SK-MEL-5 (cell line): ENCODE data around the gene ANKRD13C. TPM values are rescaled to one million over a fixed set of nuclear protein-coding genes. Genes with fewer than 3 reads are reported as not detected.
"Not testable (repeated sequence)": the region's sequence is repeated elsewhere in the genome, so short reads cannot be mapped to it uniquely, and the experiment has no call there.

Experiments used
- DNase-seq: peaks from one replicate; pipeline ENCODE4 v3.0.0-alpha.2; 2016; ENCODE audit warnings: low read depth, low spot score
- in situ Hi-C: cut with HindIII; loops from 2 replicates; pipeline ENCODE4 v1.10.0; 2016; ENCODE audit warnings: low sequenced_read_pairs, high pct_unique_total_duplicates, low pct_unique_long_range_greater_than_20kb
- polyA plus RNA-seq, 2 experiments: library from polyadenylated mRNA; depleted of rRNA; stranded (reverse); fragments of >200 nt; gene quantifications; 2 replicates each; pipeline ENCODE4 v1.2.3, GENCODE V29; 2015
- total RNA-seq: library from RNA; depleted of rRNA; stranded (reverse); fragments of >200 nt; shearing (Covaris generic); gene quantifications from 2 replicates; pipeline ENCODE4 v1.2.3, GENCODE V29; 2014; rRNA removed

The ANKRD13C gene, protein sequence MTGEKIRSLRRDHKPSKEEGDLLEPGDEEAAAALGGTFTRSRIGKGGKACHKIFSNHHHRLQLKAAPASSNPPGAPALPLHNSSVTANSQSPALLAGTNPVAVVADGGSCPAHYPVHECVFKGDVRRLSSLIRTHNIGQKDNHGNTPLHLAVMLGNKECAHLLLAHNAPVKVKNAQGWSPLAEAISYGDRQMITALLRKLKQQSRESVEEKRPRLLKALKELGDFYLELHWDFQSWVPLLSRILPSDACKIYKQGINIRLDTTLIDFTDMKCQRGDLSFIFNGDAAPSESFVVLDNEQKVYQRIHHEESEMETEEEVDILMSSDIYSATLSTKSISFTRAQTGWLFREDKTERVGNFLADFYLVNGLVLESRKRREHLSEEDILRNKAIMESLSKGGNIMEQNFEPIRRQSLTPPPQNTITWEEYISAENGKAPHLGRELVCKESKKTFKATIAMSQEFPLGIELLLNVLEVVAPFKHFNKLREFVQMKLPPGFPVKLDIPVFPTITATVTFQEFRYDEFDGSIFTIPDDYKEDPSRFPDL
- 18.0 and 20.0 TPM in 2 replicates for total RNA-seq
- 12.2 and 13.2 TPM in 2 replicates for polyA plus RNA-seq (2015; cell fraction: cytosol; rRNA removed)
- 11.2 and 17.6 TPM in 2 replicates for polyA plus RNA-seq (2015; cell fraction: nucleus; rRNA removed)

DNA sequence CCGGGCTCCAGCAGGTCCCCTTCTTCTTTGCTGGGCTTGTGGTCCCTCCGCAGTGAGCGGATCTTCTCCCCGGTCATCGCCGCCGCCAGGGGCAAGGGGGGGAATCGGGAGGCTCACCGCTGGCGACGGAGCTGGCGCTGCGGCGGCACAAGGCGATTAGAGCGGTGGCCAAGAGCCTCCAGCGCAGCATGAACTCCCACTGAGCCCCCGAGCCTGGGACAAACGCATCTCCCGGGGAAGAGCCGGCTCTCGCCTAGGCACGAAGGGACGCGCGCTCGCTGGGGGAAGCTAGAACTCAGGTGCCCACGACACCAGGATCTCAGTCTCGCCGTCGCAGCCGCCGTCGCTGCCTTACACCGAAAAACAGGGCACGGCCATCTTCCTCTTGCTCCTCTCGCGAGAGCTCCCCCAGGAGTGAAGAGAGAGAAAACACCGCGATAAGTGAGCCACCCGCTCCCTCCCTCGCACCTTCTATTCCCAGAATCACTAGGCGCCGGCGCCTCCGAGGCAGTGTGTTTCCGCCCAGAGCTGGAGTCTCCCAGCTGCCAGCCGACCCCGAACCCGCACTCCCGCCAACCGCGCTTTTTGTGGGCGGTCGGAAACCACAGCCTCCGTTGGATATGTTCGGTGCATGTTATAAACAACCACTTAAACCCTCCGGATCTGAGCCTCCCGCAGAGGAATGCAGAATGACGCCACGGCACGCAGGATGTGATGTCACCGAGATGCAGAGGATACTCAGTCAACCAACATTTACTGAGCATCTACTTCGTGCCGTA, at the start of gene ANKRD13C:
TSS of gene ANKRD13C (minus strand) at position 391 of the 779 bp plus-strand sequence. CDS start at position 77, 314 bp downstream.
- DNase-seq: peak; percentile 95

DNA sequence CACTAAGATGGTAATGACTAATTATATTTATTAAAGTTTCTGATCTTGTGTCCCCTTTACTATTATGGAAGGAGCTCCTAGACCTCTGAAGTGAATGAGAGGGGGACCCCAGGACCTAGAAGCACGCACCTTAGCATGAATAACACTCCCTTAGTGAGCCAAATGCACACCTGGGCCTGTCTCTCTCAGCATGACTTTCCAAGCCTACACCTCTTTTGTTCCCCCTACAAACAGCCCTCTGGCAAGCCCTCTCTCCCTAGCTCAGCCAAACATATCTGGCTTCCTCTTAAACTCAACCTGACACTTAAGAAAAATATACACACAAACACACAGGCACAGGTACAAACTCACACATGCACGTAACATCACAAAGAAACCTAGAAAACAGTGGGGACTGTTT, 49.2 kb upstream of the ANKRD13C start:
- in situ Hi-C loops: no loop called here
- DNase-seq: no peak

More for the DNA sequence above, at the start of gene ANKRD13C:
- in situ Hi-C loops: no loop called here

DNA sequence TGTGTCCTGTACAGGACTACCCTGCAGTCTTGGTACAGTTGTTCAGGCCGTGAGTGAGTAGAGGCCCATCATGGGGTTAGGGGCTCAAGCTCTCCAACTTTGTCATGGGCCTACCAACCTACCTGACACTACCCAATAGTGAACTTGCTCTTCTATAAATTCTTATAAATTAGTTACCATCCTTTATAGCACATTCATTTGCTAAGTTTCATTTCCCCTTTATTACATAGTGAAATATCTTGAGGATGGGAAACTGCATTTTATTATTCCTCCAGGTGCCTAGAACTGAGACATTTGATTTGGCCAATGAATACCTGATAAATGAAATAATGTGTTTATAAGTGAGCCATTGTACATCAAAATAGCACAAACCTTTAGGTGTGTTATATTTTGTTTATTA, 47.5 kb upstream of the ANKRD13C start:
- in situ Hi-C loops: no loop called here
- DNase-seq: no peak

DNA sequence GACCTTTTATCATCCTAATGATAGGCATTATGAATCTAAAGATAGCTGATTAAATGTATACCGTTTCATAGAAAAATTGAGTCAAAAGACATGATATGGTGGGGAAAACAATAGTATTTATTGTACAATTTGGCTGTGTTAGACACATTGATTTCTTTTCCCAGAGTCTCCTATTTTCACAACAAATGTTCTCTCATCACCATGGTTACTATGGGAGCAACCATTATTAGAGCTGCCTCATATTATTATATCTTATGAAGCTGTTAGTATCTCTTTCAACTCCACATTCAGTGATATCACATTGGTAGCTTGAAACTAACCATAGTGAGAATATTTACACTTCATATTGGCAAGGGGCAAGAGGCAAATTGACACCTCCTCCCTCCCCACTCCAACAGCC, 45.8 kb upstream of the ANKRD13C start:
- in situ Hi-C loops: no loop called here
- no peak for DNase-seq

DNA sequence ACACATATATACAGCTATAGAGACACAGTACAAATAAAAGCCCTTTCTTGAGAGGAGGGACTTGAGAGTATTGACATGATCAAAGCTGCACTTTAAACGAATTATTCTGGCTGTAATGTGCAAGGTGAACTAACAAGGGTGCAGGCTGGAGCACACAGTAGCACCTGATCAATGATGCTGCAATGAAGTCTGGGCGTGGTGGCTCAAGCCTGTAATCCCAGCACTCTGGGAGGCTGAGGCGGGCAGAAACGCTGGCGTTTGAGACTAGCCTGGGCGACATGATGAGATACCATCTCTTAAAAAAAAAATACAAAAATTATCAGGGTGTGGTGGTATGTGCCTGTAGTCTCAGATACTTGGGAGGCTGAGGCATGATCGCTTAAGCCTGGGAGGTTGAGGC, 42.5 kb upstream of the ANKRD13C start:
- DNase-seq: no peak
- in situ Hi-C loops: no loop called here

DNA sequence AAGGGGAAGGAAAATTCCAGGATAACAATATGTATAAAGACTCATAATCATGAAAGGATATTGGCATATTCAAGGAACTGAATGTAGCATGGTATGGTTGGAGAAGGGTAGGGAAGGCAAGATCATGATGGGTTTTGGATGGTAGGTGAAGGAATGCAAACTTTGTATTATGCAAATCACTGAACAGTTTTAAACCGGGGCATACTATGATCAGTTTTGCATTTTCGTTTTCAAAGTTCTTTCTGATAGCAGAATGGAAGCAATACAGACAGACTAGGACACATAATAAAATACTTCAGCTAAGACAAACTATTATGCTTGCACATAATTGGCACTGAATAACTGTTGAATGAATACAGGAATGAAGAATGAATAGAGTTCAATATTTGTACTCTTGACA, 42.1 kb upstream of the ANKRD13C start:
- in situ Hi-C loops: no loop called here
- DNase-seq: no peak

DNA sequence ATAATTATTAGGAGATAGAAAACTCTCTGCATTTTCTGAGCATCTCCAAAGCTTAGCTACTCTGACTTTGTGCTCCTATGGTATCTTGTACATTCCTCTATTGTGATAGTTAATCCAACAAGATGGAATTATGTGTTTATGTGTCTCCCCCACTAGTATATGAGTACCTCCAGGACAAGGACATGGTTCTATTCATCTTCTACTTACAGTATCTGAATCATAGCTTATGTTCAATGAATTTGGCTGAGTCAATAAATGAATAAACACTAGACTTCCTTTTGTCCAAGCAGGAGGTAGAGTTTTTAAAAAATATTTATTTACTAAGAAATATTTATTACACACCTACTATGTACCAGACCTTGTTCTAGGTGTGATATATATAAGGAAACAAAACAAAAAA, 38.1 kb upstream of the ANKRD13C start:
- DNase-seq: no peak
- in situ Hi-C loops: no loop called here

DNA sequence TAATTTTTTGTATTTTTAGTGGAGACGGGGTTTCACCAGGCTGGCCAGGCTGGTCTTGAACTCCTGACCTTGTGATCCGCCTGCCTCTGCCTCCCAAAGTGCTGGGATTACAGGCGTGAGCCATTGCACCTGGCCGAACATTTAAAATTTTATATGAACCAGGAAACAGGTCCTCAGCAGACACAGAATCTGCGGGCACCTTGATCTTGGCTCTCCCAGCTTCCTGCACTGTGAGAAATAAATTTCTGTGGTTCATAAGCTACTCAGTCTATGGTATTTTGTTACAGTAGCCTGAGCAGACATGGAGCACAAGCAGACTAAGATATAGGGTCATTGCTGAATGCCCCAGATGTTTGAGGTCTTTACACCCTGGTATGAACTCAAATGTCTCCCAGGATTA, 33.0 kb upstream of the ANKRD13C start:
- DNase-seq: no peak
- in situ Hi-C loops: no loop called here

DNA sequence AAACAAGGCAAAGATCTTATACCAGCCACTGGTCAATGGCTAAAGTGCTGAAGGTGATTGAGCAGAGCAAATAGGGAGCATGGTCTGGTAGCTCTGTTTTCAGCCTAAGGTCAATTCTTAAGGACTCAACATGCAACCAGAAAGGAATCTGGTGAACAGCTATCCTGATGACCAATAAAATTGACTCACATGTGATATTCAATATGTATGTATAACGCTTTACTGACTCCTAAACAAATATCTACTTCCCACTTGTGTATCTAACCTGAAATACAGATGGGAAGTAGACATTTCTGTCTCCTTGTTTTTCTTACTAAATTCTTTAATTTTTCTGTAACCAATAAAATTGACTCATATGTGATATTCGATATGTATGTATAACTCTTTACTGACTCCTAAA, 31.6 kb upstream of the ANKRD13C start:
- in situ Hi-C loops: no loop called here
- DNase-seq: no peak

DNA sequence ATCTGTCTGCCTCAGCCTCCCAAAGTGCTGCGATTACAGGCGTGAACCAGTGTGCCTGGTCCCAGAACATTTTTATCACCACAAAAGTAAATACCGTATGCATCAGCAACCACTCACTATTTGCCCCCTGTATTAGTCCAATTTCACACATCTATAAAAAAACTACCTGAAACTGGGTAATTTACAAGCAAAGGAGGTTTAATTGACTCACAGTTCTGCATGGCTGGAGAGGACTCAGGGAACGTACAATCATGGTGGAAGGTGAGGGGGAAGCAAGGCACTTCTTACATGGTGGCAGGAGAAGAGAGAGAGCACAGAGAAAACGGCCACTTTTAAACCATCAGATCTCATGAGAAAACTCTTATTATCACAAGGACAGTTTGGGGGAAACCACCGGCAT, 31.0 kb upstream of the ANKRD13C start:
- no peak for DNase-seq
- in situ Hi-C loops: no loop called here

DNA sequence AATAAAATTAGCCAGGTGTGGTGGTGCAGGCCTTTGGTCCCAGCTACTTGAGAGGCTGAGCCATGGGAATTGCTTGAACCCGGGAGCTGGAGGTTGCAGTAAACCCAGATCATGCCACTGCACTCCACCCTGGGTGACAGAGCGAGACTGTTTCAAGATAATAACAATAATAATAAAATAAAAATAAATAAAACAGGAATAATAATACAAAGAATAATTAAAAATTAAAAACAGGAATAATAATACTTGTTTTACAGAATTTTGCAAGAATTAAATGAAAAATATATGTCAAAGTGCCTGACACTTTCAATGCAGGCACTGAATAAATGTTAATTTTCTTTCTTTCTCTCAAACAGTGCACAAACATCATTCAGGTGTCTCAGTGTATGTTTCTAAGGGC, 30.0 kb upstream of the ANKRD13C start:
- DNase-seq: no peak

DNA sequence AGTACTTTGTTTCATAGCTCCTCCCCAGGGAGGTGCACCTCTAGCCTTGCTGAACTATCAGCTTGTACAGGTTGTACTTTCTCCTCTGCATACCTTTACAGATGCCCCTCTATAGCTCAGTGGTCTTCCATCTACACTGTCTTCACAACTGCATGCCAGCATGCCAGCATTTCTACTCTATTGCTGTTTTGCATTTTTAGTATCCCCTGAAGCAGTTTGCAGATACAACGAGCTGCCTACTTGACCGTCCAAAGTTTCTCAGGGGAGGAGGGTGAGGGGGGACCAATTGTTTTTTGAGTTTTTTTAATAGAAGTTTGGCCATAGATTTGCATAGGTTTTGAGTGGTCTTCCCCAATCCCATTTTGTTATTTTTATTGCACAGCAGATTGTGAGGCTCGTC, 29.0 kb upstream of the ANKRD13C start:
- in situ Hi-C loops: no loop called here

More for the DNA sequence above, 30.0 kb upstream of the ANKRD13C start:
- in situ Hi-C loops: no loop called here

DNA sequence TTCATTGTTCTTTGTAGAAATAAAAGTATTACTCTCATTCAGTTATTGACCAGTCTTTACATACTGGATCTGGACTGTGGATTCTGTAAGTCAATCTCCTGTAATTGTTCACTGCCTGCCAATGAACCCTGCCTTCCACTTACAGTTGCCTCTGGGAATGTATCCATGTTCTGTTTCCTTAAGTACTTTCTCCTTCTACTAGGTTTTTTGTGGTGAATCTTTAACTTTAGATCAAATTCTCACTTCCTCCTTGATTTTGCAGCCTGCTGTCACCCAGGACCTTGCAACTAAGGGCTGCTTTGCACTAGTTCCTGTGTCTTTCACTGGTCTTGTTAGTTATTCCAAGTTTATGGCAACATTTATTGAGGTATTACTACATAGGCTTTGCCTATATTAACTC, 28.2 kb upstream of the ANKRD13C start:
- in situ Hi-C loops: no loop called here
- DNase-seq: no peak

More for the DNA sequence above, 29.0 kb upstream of the ANKRD13C start:
- DNase-seq: no peak

DNA sequence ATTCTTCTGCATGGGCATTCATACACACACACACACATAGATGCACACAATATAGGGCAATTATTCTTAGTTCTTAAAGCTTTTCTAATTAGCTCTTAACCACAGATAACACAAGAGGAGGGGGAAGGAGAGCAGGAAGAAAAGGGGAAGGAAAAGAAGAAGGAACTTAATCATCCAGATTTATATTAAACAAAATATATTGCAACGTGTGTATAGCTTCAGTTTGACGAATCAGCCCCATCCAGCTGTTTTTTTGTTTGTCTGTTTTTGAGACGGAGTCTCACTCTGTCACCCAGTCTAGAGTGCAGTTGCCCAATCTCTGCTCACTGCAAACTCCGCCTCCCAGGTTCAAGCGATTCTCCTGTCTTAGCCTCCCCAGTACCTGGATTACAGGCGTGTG, 21.7 kb upstream of the ANKRD13C start:
- no peak for DNase-seq
- in situ Hi-C loops: no loop called here

DNA sequence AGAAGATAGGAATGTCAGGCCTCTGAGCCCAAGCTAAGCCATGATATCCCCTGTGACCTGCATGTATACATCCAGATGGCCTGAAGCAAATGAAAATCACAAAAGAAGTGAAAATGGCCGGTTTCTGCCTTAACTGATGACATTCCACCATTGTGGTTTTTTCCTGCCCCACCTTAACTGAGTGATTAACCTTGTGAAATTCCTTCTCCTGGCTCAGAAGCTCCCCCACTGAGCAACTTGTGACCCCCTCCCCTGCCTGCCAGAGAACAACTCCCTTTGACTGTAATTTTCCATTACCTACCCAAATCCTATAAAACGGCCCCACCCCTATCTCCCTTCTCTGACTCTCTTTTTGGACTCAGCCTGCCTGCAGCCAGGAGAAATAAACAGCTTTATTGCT, 19.1 kb upstream of the ANKRD13C start:
- in situ Hi-C loops, DNase-seq: not testable (repeated sequence)

DNA sequence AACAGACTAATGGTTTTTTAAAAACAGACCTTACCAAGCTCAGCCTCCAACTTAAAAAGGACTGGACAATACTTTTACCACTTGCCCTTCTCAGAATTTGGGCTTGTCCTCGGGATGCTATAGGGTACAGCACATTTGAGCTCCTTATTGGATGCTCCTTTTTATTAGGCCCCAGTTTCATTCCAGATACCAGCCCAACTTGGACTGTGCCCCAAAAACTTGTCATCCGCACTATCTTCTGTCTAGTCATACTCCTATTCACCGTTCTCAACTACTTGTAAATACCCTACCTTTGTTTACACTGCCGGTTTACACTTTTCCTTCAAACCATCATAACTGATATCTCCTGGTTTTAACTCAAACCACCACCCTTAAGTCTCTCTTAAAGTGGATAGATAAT, 17.9 kb upstream of the ANKRD13C start:
- no peak for DNase-seq
- in situ Hi-C loops: no loop called here

DNA sequence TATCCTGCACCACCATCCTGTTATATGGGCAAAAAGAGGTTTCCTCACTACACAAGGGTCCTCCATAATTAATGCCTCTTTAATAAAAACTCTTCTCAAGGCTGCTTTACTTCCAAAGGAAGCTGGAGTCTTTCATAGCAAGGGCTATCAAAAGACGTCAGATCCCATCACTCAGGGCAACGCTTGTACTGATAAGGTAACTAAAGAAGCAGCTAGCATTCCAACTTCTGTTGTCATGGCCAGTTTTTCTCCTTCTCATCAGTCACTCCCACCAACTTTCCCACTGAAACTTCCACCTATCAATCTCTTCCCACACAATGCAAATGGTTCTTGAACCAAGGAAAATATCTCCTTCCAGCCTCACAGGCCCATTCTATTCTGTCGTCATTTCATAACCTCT, 17.1 kb upstream of the ANKRD13C start:
- in situ Hi-C loops, DNase-seq: not testable (repeated sequence)

DNA sequence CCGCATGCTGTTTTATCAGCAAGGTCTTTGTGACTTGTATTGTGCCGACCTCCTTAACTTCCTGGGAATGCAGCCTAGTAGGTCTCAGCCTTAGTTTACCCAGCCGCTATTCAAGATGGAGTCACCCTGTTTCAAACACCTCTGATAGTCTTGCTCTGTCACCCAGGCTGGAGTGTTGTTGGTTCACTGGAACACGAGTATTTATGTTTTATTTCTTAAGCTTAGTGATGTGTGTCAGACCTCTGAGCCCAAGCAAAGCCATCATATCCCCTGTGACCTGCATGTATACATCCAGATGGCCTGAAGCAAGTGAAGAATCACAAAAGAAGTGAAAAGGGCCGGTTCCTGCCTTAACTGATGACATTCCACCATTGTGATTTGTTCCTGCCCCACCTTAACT, 12.9 kb upstream of the ANKRD13C start:
- in situ Hi-C loops, DNase-seq: not testable (repeated sequence)
